ENCODE results near the gene PTPRF.

The PTPRF gene

DNA sequence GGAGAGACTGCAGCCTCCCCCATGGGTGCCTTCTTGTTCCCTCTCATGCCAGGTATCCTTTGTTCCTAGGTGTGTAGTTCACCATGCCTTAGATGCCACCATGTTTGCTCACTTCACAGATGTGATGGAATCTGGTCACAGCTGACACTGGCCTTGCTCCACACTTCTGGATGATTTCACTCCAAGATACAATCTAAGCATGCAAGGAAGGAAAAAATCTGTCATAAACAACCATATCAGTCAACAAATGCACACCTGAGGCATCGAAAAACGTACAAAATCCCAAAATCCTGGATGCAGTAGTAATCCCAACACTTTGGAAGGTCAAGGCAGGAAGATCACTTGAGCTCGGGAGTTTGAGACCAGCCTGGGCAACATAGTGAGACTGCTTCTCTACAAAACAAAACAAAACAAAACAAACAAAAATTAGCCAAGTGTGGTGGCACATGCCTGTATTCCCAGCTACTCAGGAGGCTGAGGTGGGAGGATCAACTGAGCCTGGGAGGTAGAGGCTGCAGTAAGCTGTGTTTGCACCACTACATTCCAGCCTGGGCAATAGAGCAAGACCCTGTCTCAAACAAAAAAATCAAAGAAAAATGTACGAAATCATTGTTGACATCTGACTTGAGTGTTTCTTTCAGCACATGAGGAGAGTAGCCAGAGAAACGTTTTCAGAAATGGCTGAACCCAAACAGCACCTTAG lies 17.1 kb upstream of the PTPRF start:
- no peak for DNase-seq

DNA sequence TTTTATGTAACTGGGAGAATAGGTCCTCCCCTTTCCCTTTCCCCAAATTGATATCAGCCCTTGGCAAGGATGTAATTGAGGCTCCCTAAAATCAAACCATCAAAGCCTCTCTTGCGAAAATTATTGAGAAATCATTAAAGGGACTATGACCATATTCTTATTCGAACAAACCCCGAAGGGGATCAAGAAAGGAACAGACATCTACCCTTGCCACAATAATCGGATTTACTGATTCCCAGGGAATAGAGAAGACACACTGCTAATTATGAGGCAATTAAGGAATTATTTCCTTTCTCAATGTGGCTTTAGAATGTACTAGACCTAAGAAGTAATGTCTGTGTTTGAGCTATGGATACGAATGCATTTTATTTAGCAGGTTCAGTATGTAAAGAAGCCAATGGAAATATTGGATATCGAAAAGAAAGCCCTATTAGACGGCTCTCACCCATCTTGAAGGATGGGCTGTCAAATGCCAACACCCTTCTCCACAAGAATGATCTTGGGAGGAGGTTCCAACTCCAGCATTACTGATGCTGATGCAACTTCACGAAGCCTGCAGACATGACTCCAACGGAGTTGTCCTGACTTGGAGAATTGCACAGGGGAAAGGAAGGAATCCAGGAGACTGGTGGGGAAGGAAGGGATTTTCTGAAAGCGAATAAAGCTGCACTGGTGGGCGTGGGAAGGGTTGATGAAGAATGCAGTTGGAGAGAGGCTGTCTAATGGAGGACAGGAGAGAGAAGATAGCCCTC lies 11.6 kb upstream of the PTPRF start:
- no peak for DNase-seq

DNA sequence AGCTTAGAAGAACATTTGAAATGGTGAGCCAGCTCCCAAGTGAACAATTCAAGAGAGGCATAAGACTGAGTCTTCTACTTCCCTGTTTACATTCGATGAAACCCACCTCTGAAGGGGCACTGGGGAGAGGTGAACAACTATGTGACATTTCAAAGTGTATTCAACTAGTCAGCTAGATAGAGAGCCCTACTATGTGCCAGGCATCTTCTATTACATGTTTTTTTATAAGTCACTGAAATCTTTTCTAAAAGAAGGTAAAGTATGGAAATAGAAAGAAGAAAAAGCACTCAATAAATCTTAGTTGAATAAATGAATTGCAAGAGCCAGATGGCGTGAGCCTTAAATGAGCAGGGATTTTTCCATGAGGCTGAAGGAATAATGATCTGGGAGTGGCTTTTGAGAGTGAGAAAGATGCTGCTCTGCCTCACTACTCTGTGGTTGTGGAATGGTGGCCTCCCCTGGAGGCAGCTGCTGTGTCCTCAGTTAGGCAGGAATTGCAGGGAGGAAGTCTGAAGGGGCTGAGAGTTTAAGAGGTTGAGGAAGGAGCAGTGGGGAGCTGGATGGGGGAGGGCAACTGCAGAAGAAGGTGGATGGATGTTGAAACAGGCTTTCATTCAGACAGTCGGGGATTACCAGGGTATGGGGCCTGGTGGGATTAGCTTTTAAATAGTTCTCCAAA lies 10.4 kb upstream of the PTPRF start:
- no peak for DNase-seq

DNA sequence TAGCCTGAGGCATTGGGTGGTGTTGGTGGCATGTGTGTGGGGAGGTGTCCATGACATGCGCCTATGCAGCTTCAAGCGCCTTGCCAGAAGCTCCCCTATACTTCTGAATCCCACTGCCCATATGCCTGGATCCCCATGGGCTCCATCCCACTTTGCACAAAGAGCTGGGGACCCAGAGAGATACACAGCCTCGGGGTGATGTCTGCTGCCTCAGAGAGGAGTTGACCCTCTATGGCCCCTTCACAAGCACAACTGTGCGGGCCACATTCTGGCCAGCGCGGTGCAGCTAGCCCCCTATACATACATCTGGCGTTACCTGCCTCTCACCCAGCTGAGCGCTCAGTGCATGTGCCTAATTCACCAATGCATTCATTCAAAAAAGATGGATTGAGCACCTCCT lies 9.6 kb upstream of the PTPRF start:
- no peak for DNase-seq

DNA sequence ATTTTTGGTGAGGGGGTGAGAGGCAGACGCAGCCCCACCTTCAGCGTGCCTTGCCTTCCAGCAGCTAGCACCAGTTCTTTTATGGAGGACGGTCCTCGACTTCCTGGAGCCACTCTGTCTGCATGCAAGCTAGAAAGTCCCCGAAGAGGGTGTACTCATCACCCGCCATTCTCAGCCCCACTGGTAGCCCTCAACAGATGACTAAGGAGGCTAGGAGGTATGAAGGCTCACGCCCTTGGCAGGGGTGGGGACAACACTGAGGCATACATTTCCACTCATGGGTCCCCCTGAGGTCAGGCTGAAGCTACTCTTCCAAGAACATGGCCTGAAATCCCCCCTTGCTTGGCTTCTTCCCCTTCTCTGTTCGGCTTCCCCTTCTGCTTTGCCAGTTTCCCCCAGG lies 8.9 kb upstream of the PTPRF start:
- no peak for DNase-seq

DNA sequence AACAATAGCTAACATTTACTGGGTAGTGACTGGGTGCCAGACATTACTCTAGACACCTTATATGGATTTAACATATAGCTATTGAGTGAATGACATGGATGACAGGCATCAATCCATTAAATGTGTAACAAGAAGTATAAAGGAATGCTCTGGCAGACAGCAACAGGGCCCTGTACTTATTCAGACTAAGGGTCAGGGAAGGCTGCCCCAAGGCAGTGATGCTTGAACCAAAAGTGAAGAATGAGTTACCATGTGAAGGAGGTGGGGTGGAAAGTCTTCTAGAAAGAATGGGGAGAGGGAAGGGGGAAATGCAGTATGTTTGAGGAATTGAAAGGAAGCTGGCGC lies 8.3 kb upstream of the PTPRF start:
- no peak for DNase-seq

DNA sequence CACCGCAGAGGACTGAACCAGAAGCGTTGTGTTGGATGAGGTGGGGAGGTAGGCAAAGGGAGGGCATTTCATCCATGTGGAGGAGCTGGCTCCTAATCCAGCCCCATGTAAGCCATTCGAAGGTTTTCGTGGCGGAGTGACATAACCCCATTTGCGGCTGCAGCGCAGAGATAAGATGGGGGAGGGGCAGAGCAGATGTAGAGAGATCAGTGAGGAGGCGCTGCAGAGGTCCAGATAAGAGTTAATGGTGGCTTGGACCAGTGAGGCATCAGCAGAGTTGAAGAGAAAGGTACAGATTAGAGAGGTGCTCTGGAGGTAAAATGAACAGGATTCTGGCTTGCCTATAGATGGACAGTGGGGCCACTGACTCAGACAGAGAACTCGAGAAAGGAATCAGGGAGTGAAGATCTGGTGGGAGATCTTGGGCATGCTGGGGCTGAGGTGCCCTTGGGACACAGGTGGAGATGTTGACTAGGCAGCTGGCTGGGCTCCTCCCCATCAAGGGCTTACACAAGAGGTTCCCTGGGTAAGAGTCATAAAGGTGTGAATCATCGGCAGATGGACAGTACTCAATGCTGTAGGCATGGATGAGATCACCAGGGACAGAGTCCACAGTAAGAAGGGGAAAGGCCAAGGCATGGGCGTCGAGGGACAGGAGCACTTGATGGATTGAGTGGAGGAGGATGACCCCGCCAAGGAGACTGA lies 7.8 kb upstream of the PTPRF start:
- no peak for DNase-seq

DNA sequence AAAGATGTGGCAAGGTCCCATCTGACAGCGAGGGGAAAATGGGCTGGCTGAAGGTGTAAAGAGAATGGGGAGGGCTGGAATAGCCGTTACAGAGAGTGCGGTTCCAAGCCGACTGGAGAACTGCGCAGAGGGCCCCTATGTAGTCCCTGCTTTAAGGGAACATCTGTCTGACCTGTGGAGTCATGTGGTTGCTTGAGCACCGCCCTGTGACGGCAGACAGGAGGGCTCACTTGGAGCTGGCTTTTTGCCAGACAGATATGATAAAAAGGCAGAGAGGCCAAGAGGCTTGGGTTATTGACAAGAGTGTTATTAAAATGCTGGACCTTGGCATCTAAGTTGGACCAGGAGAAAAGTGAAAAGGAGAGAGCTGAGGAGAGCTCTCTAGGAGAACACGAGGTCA lies 5.9 kb upstream of the PTPRF start:
- no peak for DNase-seq

DNA sequence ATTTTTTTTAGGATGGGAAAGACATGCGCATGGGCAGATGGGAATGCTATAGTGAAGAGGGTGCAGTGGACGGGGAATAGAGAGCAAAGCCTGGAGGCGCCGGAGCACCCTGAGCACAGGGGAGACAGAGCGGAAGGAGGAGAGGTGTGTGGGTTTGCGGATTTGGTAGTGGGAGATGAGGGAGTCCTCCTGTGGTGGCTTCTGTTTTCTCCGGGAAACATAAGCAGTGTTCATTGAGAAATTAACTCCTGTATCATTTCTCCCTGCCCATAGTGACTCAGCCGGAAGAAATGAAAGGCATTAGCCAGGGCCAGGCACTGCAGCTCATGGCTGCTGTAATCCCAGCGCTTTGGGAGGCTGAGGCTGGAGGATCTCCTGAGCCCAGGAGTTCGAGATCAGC lies 4.7 kb upstream of the PTPRF start:
- no peak for DNase-seq

DNA sequence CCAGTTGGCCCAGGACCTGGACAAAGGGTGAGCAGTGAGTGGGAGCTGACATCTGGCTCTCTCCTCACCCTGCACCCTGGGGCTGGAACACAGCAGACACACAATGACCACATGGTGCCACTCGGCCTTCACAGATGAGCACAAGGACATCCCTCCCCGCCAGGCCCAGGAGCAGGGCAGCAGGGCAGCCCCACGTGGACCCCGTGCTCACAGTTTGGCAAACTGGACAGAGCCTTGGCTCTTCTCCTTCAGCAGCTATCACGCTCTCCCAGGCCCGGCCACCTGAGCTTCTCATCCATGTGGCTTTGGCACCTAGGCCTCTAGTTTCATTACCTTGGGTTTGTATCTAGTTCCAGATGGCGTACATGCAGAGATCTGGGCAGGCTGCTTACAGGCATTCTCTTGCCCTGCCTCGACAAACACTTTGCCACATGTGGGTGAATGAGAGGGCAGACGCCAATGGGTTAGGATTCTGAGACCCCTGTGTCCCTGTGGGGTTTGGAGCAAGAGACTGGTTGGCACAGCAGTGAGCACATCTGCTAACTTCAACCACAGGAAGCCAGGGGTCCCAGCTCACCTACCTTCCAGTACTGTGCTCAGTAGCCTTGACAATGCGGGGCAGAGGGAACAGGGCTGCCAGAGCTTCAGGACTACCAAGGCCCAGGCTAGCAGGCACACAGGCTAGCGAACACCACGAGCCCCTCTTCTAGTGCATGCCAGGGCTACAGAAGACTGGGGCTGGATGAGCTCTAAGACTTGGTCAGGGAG lies 3.4 kb upstream of the PTPRF start:
- no peak for DNase-seq

DNA sequence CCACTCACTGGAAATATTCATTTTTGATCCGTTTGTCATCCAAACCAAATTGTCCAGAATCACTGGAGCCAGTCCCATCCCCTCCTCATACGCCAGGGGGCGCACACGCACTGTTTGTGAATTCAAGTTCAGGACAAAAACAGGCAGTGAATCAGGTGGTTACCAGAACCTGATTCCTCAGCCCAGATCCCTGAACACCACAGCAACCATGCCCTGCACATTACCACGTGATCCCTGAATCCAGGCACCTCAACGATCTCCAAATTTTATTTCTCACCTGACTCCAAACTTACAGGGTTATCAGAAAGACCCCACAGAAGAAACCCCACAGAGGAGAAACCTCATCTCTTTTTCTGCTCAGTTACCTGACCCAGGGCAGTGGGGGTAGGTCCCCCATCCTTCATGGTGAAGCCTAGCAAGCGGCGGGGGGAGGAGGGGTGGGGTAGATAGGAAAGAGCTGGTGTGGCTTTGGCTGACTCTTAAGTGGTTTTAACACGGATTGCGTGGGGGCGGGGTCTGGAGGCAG lies 1.4 kb upstream of the PTPRF start:
- DNase-seq, result peak; percentile 68

DNA sequence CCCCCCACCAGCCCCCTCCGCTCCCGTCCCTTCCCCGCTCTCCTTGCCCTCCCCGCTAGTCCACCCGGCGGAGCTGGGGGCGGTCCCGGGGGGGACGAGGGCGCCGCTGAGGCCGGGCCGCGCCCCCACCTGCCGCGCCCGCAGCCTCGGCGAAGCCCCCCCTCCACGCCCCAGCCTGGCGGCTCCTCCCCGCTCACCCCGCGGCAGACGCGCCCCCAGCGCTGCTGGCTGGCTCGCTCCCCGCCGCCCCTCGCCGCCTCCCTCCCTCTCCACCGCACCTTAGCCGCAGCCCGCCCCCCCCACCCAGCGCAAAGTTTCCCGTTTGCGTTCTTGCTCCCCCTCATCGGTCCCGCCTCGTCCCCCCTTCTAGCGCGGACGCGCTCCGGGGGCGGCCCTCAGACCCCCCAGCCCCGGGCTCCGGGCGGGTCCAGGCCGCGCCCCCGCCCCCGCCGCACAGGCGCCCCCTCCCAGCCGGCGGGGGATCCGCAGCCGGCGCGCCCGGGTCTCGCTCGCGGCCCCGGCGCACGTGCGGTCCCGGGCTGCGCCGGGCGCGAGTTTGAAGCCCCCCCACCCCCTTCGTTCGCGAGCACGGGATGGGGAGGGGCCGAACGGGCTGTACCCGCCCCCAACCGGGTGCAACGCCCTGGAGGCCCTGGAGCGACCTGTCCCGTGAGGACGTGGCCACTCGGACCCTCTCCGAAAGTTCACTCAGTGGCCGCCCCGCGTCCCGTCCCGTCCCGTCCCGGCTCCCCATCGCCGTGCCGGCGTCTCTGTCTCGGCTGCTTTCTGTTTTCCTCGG lies 623 bp downstream of the PTPRF start:
- DNase-seq, result no peak

DNA sequence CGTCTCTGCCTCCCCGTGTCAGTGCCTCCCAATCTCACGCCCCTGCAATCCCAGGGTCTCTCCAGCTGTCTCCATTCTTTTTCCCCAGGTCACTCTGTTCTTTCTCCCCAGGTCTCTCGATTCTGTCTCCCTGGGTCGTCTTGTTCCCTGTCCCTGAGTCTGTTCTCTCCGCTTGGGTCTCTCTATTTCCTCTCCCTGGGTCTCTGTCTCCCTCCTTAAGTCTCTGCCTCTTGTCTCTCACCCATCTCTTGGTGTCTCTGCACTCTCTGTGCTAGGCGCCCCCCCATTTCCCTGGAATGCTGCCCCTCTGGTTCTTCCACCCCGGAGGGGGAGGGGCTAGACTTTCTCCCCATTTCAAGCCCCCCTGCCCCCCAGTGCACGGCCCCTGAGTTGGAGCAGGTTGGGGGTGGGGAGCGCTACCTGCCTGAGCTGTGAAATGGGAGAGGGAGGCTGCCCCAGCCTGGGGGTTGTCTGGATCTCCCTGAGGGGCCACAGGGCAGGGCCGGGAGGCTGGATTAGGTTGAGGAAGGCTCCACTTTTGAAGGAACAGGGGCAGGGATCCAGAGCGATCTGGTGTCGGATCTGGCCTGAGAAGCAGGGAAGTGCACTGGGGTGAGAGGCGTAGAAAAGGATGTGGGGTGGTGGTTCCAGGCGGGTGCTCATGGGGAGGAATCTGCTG lies 1.4 kb downstream of the PTPRF start:
- no peak for DNase-seq

DNA sequence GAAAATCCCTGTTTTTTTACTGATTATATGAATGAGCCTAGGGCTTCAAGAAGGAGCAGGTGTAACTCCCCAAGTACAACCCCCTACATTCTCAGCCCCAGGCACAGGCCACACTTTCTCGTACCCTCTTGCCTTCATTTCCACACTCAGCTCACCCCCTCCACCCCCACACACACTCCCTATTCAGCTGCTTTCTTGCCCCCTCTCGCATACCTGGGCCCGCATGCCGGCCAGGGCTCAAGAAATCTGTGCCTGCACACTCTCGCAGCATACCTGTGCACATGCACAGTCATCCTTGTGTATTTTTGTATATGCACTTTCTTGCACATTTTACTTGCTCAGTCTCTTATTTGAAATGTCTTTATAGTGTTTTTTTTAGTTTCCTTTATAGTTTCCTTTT lies 2.0 kb downstream of the PTPRF start:
- no peak for DNase-seq

DNA sequence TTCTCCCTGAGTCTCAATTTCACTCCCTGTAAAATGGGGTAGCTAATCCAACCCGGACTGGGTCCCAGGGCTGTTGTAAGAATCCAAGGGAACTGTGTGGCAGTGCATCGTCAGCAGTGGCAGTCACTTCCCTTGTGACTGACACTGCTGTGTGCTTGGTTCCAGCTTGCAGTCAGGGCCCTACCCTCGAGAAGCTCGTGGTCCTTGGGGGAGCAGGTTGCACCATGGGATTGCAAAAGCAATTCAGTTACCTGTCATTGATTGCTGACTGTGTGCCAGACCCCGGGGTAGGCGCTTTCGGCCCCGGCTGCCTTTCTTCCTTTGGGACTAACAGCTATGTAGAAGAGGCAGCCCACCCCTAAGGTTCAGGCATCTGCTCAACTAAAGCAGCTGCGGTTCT lies 2.9 kb downstream of the PTPRF start:
- DNase-seq, result no peak

DNA sequence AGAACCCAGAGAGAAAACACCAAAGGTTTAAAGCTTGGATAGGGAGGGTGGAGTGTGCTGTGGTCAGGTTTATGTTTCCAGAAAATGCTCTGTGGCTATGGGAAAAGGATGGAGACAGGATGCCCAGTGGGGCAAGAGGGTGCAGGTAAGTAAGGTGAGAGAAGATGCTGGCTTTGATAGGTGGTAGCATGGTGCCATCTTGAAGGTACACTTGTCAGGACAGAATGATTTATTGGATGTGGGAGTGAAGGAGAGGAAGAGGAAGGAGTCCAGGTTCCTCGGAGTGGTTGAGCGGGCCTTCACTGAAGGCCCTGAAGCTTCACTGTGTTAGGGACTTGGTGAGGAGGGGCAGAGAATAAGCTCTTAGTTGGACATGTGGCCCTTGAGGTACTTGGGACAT lies 3.6 kb downstream of the PTPRF start:
- no peak for DNase-seq

DNA sequence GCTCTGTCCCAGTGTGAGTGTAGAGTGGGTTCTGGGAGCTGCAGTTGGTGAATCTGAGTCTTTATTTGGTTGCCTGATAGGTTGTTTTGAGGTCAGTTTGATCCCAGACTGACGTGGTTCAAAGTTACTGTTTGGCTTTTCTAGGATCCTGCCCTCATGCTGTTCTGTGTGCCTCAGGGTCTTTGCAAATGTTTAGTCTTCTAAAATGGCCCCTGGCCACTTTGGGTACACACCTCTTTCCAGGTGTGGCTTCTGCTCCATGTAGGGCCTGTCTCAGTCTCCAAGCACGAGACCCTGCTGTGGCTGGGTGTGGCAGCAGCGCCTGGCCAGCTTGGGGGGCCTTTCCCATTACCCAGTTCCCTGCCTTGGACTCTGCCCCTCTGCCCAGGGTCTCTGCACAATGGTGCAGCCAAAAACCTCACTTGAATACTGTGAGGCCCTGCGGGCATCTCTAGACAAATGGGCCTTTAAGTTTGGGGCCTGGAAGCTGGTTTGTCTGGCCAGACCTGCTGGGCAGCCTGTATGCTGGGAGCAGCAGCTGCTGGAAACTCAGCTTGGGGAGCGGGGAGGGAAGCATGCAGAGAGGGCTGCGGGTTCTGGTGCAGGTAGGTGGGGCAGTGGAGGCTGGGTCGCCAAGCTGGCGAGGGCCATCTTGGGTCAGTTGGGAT lies 5.6 kb downstream of the PTPRF start:
- DNase-seq, result no peak

DNA sequence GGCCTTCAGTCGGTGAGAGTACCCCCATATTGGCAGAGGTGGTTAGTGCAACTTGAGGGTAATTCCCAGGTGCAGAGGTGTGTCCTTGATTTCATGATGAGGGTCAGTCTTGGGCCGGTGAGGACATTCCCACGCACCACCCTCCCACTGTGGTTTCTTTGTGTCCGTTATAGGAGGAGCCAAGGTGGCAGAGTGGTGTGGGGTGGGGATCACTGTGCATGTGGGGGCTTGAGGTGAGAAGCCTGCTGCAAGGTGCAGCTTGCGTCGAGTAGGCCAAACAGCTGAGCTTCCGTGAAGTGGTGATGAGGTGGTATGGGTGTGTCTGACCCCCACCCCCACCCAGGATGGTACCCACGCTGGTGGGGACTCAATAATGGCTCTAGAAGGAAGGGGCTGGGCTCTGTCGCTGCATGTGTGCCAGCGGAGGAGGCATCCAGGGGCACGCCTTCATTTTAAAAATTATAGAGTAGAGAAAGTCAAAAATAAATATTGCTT lies 6.2 kb downstream of the PTPRF start:
- DNase-seq, result no peak

DNA sequence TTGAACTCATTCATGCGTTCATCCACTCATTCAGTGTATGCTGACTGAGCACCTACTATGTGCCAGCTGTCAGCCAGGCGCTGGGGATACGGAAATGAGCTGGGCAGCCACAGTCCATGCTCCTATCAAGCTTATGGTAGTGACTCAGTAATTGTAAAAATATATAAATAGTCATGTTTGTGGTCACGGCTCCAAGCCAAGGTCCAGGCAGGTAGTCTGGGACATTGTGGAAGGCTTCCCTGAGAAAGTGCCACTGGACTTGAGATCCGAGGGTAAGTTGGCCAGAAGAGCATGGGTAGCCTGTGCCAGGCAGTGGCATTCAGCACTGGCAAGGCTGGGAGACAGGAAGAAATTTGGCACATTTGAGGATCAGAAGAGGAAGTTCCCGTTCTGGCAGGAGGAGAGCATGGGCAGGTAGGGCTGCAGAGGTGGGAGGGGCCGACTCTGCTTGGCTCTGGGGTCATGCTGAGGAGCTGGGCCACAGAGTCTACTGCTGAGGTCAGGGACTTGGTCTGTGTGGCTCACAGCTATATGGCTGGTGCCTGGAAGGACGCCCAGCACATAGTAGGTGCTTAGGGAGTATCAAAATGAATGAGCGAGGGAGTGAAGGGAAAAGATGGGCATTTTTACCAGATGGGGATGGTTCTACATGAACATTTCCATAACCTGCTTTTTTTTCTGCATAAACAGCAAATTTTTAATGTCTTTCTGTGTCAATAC lies 6.9 kb downstream of the PTPRF start:
- no peak for DNase-seq

DNA sequence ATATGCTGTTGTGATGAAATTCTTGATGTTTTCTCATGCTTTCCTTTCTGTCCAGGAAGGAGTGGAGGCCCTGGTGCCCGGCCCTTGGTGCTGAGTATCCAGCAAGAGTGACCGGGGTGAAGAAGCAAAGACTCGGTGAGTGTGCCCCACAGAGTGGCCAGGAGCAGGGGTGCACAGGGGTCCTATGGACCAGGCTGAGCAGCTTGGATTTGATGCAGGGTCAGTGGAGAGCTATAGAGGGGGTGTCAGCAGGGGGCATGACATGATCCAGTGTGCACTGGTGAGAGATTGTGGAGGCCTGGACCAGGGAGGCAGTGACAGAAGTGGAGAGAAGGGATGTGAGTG lies 7.4 kb downstream of the PTPRF start:
- DNase-seq, result no peak
